ENCODE results near the gene PRRX2.
"Not testable (repeated sequence)": the region's sequence is repeated elsewhere in the genome, so short reads cannot be mapped to it uniquely, and the experiment has no call there.

Gene PRRX2

DNA sequence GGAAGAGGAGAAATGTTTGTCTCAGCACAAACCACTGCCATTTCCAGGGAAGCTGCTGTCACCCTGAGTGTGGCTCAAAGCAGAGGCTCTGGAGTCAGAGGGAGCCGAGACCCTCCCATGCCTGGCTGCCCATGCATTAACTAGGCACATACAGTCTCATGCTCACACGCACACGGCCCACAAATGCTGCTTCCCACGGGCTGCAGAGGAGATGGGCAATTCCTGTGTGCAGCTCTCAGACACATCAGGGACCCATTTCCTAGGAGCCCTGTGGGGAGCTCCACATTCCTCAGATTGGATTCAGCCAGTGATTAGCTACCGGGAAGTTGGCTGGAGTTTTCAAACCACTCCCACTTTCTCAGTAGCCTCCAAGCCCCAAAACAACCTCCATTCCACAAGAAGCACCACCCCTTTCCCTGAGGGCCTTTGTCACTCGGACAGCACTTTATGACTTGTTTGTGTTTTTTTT, 96.5 kb downstream of the PRRX2 start:
- Histone ChIP-seq H3K36me3 (ENCODE audit: control insufficient read depth, insufficient read depth, low read length) (no peaks in the 10 kb centered on the region), H3K9ac (ENCODE audit: low read depth, low read length) (no peak overlapping the region), H3K27me3 (ENCODE audit: control insufficient read depth, insufficient read depth, low read length) (no peaks in the 10 kb centered on the region), H3K4me1 (ENCODE audit: control insufficient read depth, insufficient read depth, low read length) (no peaks in the 10 kb centered on the region), H3K9me3 (ENCODE audit: control insufficient read depth, insufficient read depth, low read length) (no peaks in the 10 kb centered on the region), H3K4me3 (ENCODE audit: low read depth, low read length) (no peak overlapping the region)

DNA sequence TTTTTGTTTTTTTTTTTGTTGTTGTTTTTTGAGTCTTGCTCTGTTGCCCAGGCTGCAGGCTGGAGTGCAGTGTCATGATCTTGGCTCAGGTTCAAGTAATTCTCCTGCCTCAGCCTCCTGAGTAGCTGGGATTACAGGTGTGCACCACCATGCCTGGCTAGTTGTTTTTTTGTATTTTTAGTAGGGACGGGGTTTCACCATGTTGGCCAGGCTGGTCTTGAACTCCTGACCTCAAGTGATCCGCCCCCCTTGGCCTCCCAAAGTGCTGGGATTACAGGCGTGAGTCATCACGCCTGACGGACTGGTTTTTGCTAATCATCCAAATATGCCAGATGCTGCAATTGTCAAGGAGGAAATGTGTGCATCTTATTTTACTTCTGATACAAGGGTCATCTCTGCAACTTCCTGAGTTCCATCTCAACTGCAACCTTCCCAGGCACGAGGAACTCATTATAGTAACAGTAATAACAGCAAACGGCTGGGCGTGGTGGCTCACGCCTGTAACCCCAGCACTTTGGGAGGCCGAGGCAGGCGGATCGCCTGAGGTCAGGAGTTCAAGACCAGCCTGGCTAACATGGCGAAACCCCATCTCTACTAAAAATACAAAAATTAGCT, 97.0 kb downstream of the PRRX2 start:
- not testable (repeated sequence) for H3K36me3 ChIP-seq (ENCODE audit: control insufficient read depth, insufficient read depth, low read length); H3K9ac ChIP-seq (ENCODE audit: low read depth, low read length); H3K4me1 ChIP-seq (ENCODE audit: control insufficient read depth, insufficient read depth, low read length)

DNA sequence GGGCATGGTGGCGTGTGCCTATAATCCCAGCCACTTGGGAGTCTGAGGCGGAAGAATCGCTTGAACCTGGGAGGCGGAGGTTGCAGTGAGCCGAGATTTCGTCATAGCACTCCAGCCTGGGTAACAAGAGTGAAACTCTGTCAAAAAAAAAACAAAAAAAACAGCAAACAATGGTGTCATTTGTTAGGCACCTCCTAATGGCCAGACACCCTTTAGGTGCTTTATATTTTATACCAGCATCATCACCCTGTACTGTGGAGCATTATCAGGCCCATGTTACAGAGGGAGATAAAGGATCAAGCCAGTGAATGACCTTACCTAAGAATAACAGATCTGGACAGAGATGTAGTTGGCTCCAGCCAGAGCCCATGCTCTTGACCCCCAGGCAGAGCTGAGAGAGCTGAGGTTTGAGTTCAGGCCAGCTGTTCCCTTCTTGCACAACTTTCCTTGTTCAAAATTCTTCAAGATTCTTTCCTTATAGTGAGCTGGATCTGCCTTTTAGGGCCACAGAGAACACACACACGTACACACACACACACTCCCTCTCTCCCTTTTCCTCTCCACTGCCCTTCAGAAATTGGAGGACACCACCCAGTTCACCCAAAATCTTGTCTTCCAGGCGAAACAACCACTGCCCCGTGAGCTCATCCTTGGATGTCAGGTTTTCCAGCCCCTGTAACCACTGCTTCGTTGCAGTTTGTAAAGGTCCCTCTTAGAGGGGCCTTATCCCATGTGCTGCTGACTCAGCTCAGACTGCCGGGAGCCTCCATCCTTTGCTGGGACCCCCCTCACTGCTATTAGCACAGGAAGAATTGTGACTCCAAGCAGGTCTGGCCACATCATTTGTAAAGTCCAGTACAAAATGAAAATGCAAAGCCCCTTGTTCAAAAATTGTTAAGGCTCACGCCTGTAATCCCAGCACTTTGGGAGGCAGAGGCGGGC, 97.8 kb downstream of the PRRX2 start:
- H3K27me3 ChIP-seq (ENCODE audit: control insufficient read depth, insufficient read depth, low read length), result no peaks in the 10 kb centered on the region
- no peak overlapping the region for H3K4me3 ChIP-seq (ENCODE audit: low read depth, low read length)
- H3K36me3 ChIP-seq (ENCODE audit: control insufficient read depth, insufficient read depth, low read length), result no peaks in the 10 kb centered on the region
- H3K9me3 ChIP-seq (ENCODE audit: control insufficient read depth, insufficient read depth, low read length), result no peaks in the 10 kb centered on the region
- no peaks in the 10 kb centered on the region for H3K4me1 ChIP-seq (ENCODE audit: control insufficient read depth, insufficient read depth, low read length)
- no peak overlapping the region for H3K9ac ChIP-seq (ENCODE audit: low read depth, low read length)

More for the DNA sequence above, 97.0 kb downstream of the PRRX2 start:
- H3K27me3 ChIP-seq (ENCODE audit: control insufficient read depth, insufficient read depth, low read length); H3K4me3 ChIP-seq (ENCODE audit: low read depth, low read length); H3K9me3 ChIP-seq (ENCODE audit: control insufficient read depth, insufficient read depth, low read length): not testable (repeated sequence)

DNA sequence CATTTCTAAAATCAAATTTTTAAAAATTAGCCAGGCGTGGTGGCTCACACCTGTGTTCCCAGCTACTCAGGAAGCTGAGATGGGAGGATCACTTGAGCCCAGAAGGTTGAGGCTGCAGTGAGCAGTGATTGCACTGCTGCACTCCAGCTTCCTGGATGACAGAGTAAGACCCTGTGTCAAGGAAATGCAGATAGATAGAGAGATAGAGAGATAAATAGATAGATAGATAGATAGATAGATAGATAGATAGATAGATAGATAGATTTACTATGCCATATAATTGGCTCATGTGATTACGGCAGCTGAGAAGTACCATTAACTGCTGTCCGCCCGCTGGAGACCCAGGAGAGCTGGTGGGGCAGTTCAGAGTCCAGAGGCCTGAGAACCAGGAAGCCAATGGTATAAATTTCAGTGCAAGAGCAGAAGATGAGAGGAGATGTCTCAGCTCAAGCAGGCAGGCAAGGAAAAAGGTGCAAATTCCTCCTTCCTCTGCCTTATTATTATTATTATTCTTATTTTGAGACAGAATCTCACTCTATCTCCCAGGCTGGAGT, 100.4 kb downstream of the PRRX2 start:
- no peak overlapping the region for H3K9ac ChIP-seq (ENCODE audit: low read depth, low read length)
- no peaks in the 10 kb centered on the region for H3K36me3 ChIP-seq (ENCODE audit: control insufficient read depth, insufficient read depth, low read length)
- no peak overlapping the region for H3K4me3 ChIP-seq (ENCODE audit: low read depth, low read length)

DNA sequence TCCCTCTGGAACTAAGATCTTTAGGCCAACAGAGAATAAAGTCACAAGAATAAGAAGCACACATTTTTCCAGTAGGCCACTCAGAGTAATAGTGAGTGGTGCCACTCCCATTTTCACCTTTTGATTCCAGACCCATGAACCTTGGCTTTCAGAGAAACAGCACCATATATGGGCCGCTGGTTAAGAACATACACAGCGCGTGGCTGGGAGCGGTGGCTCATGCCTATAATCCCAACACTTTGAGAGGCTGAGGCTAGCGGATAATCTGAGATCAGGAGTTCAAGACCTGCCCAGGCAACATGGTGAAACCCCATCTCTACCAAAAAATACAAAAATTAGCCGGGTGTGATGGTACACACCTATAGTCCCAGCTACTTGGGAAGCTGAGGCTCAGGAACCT, 103.0 kb downstream of the PRRX2 start:
- Histone ChIP-seq H3K9me3 (ENCODE audit: control insufficient read depth, insufficient read depth, low read length) (no peaks in the 10 kb centered on the region), H3K4me1 (ENCODE audit: control insufficient read depth, insufficient read depth, low read length) (no peaks in the 10 kb centered on the region), H3K4me3 (ENCODE audit: low read depth, low read length) (no peak overlapping the region), H3K27me3 (ENCODE audit: control insufficient read depth, insufficient read depth, low read length) (no peaks in the 10 kb centered on the region), H3K36me3 (ENCODE audit: control insufficient read depth, insufficient read depth, low read length) (no peaks in the 10 kb centered on the region), H3K9ac (ENCODE audit: low read depth, low read length) (no peak overlapping the region)

More for the DNA sequence above, 100.4 kb downstream of the PRRX2 start:
- no peaks in the 10 kb centered on the region for H3K9me3 ChIP-seq (ENCODE audit: control insufficient read depth, insufficient read depth, low read length)
- no peaks in the 10 kb centered on the region for H3K4me1 ChIP-seq (ENCODE audit: control insufficient read depth, insufficient read depth, low read length)
- H3K27me3 ChIP-seq (ENCODE audit: control insufficient read depth, insufficient read depth, low read length), result no peaks in the 10 kb centered on the region

DNA sequence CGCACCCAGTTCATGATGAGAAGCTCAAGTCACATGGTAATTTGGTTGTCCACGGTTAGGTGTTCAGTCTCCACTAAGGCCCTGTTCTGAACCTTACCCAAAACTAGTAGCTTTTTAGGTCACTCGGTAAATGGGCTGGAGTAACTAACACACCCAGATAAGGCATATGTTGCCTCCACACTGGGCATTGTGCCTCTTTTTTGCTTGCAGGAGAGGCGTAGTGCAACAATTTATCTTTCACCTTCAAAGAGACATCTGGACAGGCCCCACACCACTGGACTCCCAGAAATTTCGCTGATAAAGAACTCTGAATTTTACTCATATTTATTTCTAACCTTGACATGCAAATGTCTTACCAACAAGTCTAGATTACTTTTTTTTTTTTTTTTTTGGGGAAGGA, 104.2 kb downstream of the PRRX2 start:
- Histone ChIP-seq H3K4me1 (ENCODE audit: control insufficient read depth, insufficient read depth, low read length) (no peaks in the 10 kb centered on the region), H3K4me3 (ENCODE audit: low read depth, low read length) (no peak overlapping the region), H3K9ac (ENCODE audit: low read depth, low read length) (no peak overlapping the region), H3K36me3 (ENCODE audit: control insufficient read depth, insufficient read depth, low read length) (no peaks in the 10 kb centered on the region), H3K27me3 (ENCODE audit: control insufficient read depth, insufficient read depth, low read length) (no peaks in the 10 kb centered on the region), H3K9me3 (ENCODE audit: control insufficient read depth, insufficient read depth, low read length) (no peaks in the 10 kb centered on the region)

DNA sequence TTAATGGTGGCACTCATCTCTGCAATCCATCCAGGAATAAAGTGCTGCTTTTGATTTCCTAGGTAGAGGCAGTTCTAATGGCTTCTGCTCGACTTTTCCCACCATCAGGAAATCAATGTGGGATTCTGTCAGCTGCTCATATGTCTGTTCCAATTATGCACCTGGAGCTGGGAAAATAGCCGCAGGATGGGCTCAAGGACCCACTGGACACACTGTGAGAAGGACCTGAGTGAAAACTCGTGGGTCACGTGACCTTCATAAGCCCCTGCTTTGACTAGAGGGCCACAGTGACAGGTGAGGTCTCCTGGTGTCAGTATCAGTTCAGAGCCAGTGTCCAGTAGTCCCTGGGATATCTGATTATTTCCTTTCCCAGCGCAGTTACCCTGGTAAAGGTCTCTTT, 105.3 kb downstream of the PRRX2 start:
- H3K4me3 ChIP-seq (ENCODE audit: low read depth, low read length), result no peak overlapping the region
- no peak overlapping the region for H3K9ac ChIP-seq (ENCODE audit: low read depth, low read length)
- H3K4me1 ChIP-seq (ENCODE audit: control insufficient read depth, insufficient read depth, low read length), result no peaks in the 10 kb centered on the region
- H3K9me3 ChIP-seq (ENCODE audit: control insufficient read depth, insufficient read depth, low read length), result no peaks in the 10 kb centered on the region
- no peaks in the 10 kb centered on the region for H3K27me3 ChIP-seq (ENCODE audit: control insufficient read depth, insufficient read depth, low read length)
- no peaks in the 10 kb centered on the region for H3K36me3 ChIP-seq (ENCODE audit: control insufficient read depth, insufficient read depth, low read length)

All from iPS-15b (cell line).